A673 (cell line): ENCODE measurements around the gene FBXO31. TPM values are rescaled to one million over a fixed set of nuclear protein-coding genes. Genes with fewer than 3 reads are reported as not detected.

ENCODE experiments used
- BruUV-seq: library from RNA; stranded (reverse); fragments of 400-500 nt; replicated peaks from 2 replicates; lab custom pipeline; 2021; lab: Mats Ljungman, UMichigan
- CTCF ChIA-PET: fragments of 300-600 bp; sonication (Branson Sonifier 250); formaldehyde crosslinking; loops from one replicate; lab custom pipeline; 2022; ENCODE audit warnings: antibody characterized with exemption; lab: Charles Lee
- POLR2A ChIA-PET: fragments of 300-600 bp; sonication (Branson Sonifier 250); formaldehyde crosslinking; loops from one replicate; lab custom pipeline; 2022; ENCODE audit warnings: antibody characterized with exemption; ENCODE audit not compliant: low non-redundant PET; lab: Charles Lee
- DNase-seq: peaks from one replicate; pipeline ENCODE4 v3.0.0-alpha.2; 2015; ENCODE audit warnings: low spot score
- H3K27ac ChIP-seq: fragments of 200-600 bp; sonication (generic); 2 replicates; pipeline ENCODE4 v1.5.1; 2016; ENCODE audit warnings: mixed run types, low read depth, mild to moderate bottlenecking, mixed read lengths, antibody characterized with exemption, low read length; ENCODE audit not compliant: poor library complexity, severe bottlenecking
- H3K27me3 ChIP-seq: fragments of 200-600 bp; sonication (generic); replicated peaks from 2 replicates; pipeline ENCODE4 v1.6.1; 2017; ENCODE audit warnings: mixed run types, low read depth, mild to moderate bottlenecking, mixed read lengths, antibody characterized with exemption, low read length; ENCODE audit not compliant: insufficient read depth, poor library complexity
- H3K36me3 ChIP-seq: fragments of 200-600 bp; sonication (generic); 2 replicates; pipeline ENCODE4 v1.6.1; 2016; ENCODE audit warnings: mixed run types, mild to moderate bottlenecking, mixed read lengths, antibody characterized with exemption, low read length; ENCODE audit not compliant: insufficient read depth, poor library complexity, severe bottlenecking
- H3K4me1 ChIP-seq: fragments of 200-600 bp; sonication (generic); 2 replicates; pipeline ENCODE4 v1.6.1; 2017; ENCODE audit warnings: mixed run types, mild to moderate bottlenecking, mixed read lengths, antibody characterized with exemption, low read length; ENCODE audit not compliant: insufficient read depth, poor library complexity, severe bottlenecking
- H3K4me3 ChIP-seq: fragments of 200-600 bp; sonication (generic); 2 replicates; pipeline ENCODE4 v1.5.1; 2016; ENCODE audit warnings: low read depth, mixed run types, mild to moderate bottlenecking, mixed read lengths, low read length; ENCODE audit not compliant: poor library complexity, severe bottlenecking
- H3K9me3 ChIP-seq: fragments of 200-600 bp; sonication (generic); 2 replicates; pipeline ENCODE4 v1.6.1; 2016; ENCODE audit warnings: mixed run types, low read depth, mild to moderate bottlenecking, mixed read lengths, antibody characterized with exemption, low read length; ENCODE audit not compliant: poor library complexity, severe bottlenecking
- EZH2 ChIP-seq: fragments of 200-600 bp; sonication (generic); IDR thresholded peaks from 2 replicates; pipeline ENCODE4 v1.6.1; 2017; ENCODE audit warnings: borderline replicate concordance, low read depth, mild to moderate bottlenecking, mixed read lengths, antibody characterized with exemption, low read length; ENCODE audit not compliant: poor library complexity, severe bottlenecking
- intact Hi-C: fragments of 100-400 bp; cut with micrococcal nuclease; formaldehyde crosslinking; loops from one replicate; pipeline ENCODE4 v1.10.0; 2022; ENCODE audit not compliant: unreplicated experiment
- total RNA-seq: library from RNA; stranded (reverse); gene quantifications from 2 replicates; pipeline ENCODE4 v1.2.3, GENCODE V29; 2021
- TF ChIP-seq, protein P1 (sequence below): fragments of 300-800, 200-600 bp; sonication (generic); conservative IDR thresholded peaks from 2 replicates; pipeline ENCODE4 v1.5.1; 2017; ENCODE audit warnings: low read depth, mild to moderate bottlenecking, antibody characterized with exemption, low read length, moderate library complexity, mixed read lengths

The FBXO31 gene
- total RNA-seq, 1 experiment from 2014 or later = 32.2 TPM

DNA sequence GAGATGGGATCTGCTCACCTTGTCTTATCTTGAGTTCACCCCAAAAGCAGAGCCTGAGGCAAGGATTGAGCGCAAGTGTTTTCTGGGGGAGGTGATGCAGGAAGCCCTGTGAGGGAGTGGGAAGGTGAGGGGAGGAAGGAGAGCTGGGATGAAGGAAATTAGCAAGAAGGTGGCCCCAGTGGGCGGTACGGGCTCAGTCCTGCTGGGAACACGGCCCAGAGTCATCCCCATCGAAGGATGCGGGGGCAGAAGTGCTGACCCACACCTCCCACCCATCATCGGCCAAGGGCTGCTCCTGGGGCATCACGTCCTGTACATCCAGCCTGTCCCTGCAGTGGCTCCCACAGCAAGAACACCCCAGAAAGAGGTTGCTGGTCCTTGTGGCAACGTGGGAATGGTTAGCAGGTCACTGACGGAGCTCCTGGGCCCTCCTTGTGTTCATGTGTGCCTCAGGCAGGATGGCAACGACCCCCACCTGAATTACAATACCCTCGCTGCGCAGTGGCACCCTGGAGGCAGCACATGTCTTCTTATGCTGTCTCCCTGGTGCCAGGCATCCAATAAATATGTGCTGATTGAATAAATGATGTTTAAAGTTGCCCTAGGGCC, 84.6 kb downstream of the FBXO31 start:
- Histone ChIP-seq H3K27me3 (no peaks in the 10 kb centered on the region), H3K9me3 (no peaks in the 10 kb centered on the region), H3K36me3 (no peaks in the 10 kb centered on the region), H3K27ac (no peak overlapping the region), H3K4me1 (no peaks in the 10 kb centered on the region), H3K4me3 (no peak overlapping the region)
- ChIA-PET CTCF (no interaction called here), POLR2A (no interaction called here)
- DNase-seq = no peak
- intact Hi-C loops = loop anchor here (10.0 kb wide), 1 partner anchor 234 kb away; no protein-coding TSS in a partner anchor
- TF ChIP-seq, protein P1, sequence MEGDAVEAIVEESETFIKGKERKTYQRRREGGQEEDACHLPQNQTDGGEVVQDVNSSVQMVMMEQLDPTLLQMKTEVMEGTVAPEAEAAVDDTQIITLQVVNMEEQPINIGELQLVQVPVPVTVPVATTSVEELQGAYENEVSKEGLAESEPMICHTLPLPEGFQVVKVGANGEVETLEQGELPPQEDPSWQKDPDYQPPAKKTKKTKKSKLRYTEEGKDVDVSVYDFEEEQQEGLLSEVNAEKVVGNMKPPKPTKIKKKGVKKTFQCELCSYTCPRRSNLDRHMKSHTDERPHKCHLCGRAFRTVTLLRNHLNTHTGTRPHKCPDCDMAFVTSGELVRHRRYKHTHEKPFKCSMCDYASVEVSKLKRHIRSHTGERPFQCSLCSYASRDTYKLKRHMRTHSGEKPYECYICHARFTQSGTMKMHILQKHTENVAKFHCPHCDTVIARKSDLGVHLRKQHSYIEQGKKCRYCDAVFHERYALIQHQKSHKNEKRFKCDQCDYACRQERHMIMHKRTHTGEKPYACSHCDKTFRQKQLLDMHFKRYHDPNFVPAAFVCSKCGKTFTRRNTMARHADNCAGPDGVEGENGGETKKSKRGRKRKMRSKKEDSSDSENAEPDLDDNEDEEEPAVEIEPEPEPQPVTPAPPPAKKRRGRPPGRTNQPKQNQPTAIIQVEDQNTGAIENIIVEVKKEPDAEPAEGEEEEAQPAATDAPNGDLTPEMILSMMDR = no peak
- no peak for TF ChIP-seq EZH2
- BruUV-seq = no TSS peak

DNA sequence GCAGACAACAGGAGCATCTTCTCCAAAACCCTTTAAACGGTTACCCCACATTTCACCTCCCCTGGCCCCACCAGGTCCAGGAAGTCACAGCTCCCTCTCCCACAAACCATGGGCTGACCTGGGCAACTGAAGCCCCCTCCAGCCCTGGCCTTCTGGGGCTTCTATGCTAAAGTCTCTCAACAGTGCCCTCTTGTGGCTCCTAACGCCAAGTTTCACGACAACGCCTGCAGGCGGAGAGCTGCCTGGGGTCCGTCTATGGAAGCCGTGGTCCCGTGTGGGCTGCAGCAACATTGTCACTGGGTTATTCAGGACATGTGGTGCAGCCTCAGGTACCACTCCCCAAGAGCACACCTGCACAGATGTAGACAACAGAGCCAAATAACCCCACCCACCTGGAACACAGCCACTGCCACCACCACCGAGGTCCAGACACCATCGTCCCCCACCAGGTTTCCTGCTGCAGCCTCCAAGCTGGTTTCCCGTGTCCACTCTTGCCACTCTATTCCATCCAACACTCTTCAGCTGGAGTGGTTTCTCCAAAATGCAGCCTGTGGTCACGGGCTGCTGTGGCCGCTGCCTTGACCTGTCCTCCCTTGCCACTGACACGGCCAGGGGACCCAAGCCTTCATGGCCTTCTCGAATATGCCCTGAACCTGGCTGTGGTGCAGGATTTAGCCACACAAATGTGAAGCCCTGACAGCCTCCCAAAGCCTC, 85.5 kb downstream of the FBXO31 start:
- TF ChIP-seq EZH2 = no peak
- TF ChIP-seq, protein P1 = peak; percentile 84
- H3K27me3 ChIP-seq = no peaks in the 10 kb centered on the region
- no TSS peak for BruUV-seq
- no peak overlapping the region for H3K4me3 ChIP-seq
- no peaks in the 10 kb centered on the region for H3K36me3 ChIP-seq
- H3K27ac ChIP-seq = no peak overlapping the region
- ChIA-PET POLR2A (no interaction called here), CTCF (interaction anchor here (0.5 to 0.6 kb wide), 3 partner anchors 19 to 734 kb away, joined by 3 to 4 read pairs (median 3); partner anchors contain the start of gene C16orf95)
- DNase-seq = peak; percentile 60
- intact Hi-C loops = loop anchor here (10.0 kb wide), 1 partner anchor 233 kb away; no protein-coding TSS in a partner anchor
- H3K4me1 ChIP-seq = no peaks in the 10 kb centered on the region
- no peaks in the 10 kb centered on the region for H3K9me3 ChIP-seq

DNA sequence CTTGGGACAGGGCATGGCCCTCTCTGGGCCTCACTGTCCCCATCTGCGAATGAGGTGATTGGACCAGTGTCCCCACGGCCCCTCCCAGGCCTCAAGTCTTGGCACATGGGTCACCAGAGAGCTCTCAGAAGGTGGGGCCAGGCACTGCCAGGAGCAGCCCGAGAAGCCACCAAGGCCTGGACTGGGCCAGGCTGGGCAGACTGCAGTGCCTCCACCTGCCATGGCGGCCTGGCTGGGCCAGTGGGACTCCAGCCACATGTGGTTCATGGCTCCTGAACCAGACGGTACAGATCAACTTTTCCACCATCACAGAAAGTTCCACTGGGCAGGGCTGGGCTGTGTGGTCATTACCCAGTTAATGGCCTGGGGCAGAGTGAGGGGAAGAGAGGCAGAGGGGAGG, 86.2 kb downstream of the FBXO31 start:
- Histone ChIP-seq H3K4me3 (no peak overlapping the region), H3K36me3 (no peaks in the 10 kb centered on the region), H3K27me3 (no peaks in the 10 kb centered on the region), H3K27ac (no peak overlapping the region), H3K9me3 (no peaks in the 10 kb centered on the region), H3K4me1 (no peaks in the 10 kb centered on the region)
- intact Hi-C loops = loop anchor here (10.0 kb wide), 1 partner anchor 233 kb away; no protein-coding TSS in a partner anchor
- ChIA-PET CTCF (interaction anchor here (0.5 kb wide), 1 partner anchor 20 kb away, joined by 4 read pairs; no protein-coding TSS in a partner anchor), POLR2A (no interaction called here)
- TF ChIP-seq EZH2 = no peak
- TF ChIP-seq, protein P1 = no peak
- DNase-seq = no peak
- BruUV-seq = no TSS peak
